Posterior cingulate gyrus (tissue), 11 donors: ENCODE measurements around the gene GPHN.
A peak's percentile ranks its signal among the peaks of the same experiment; 100 is the strongest.

Source experiments
- DNase-seq, 10 donors: peaks; one replicate each; pipeline versions ENCODE4 v3.0.0 to v3.0.0-alpha.2; 2020 to 2021; ENCODE audit warnings: mixed read lengths in 3 of 10
- intact Hi-C: fragments of 100-400 bp; cut with DNase I; formaldehyde crosslinking; loops from one replicate; pipeline ENCODE4 v1.15.1; 2023

GPHN gene

GRCh38 chr14:66884149-66884548 is 376.2 kb downstream of the GPHN start:
- no peak for DNase-seq
- intact Hi-C loops = no loop called here

- no peak for DNase-seq
- intact Hi-C loops = no loop called here
Observed at GRCh38 chr14:66900719-66901118, 392.8 kb downstream of the GPHN start.

- no peak for DNase-seq
- intact Hi-C loops = no loop called here
Observed at GRCh38 chr14:66910311-66910840, 402.4 kb downstream of the GPHN start.

- intact Hi-C loops = no loop called here
- DNase-seq = no peak
Observed at GRCh38 chr14:66916421-66916820, 408.5 kb downstream of the GPHN start.

GRCh38 chr14:66918527-66918926 is 410.6 kb downstream of the GPHN start:
- no peak for DNase-seq
- intact Hi-C loops = no loop called here

GRCh38 chr14:66920196-66920595 is 412.2 kb downstream of the GPHN start:
- intact Hi-C loops = no loop called here
- no peak for DNase-seq

- intact Hi-C loops = no loop called here
- no peak for DNase-seq
Observed at GRCh38 chr14:66923251-66923650, 415.3 kb downstream of the GPHN start.

GRCh38 chr14:66939409-66939808 is 431.5 kb downstream of the GPHN start:
- intact Hi-C loops = no loop called here

GRCh38 chr14:66944872-66945271 is 436.9 kb downstream of the GPHN start:
- intact Hi-C loops = no loop called here
- DNase-seq = peak in 2 of 10 donors; percentile 27 to 67

More at GRCh38 chr14:66939409-66939808, 431.5 kb downstream of the GPHN start:
- peak in 1 of 10 donors; percentile 10 for DNase-seq

GRCh38 chr14:66955159-66955558 is 447.2 kb downstream of the GPHN start:
- no peak for DNase-seq
- intact Hi-C loops = no loop called here

- DNase-seq = no peak
- intact Hi-C loops = no loop called here
Observed at GRCh38 chr14:66959437-66960050, 451.6 kb downstream of the GPHN start.

- DNase-seq = no peak
Observed at GRCh38 chr14:66965831-66966230, 457.9 kb downstream of the GPHN start.

GRCh38 chr14:66972469-66972868 is 464.5 kb downstream of the GPHN start:
- DNase-seq = no peak
- intact Hi-C loops = no loop called here

More at GRCh38 chr14:66965831-66966230, 457.9 kb downstream of the GPHN start:
- intact Hi-C loops = no loop called here

- no peak for DNase-seq
- intact Hi-C loops = no loop called here
Observed at GRCh38 chr14:66974397-66975025, 466.6 kb downstream of the GPHN start.

GRCh38 chr14:66975251-66975650 is 467.3 kb downstream of the GPHN start:
- DNase-seq = no peak
- intact Hi-C loops = no loop called here

GRCh38 chr14:66979101-66979974 is 471.4 kb downstream of the GPHN start:
- no peak for DNase-seq
- intact Hi-C loops = no loop called here

- intact Hi-C loops = no loop called here
- no peak for DNase-seq
Observed at GRCh38 chr14:66982247-66982646, 474.3 kb downstream of the GPHN start.

- intact Hi-C loops = no loop called here
- no peak for DNase-seq
Observed at GRCh38 chr14:66992776-66993175, 484.8 kb downstream of the GPHN start.

GRCh38 chr14:66993512-66993911 is 485.6 kb downstream of the GPHN start:
- intact Hi-C loops = no loop called here

GRCh38 chr14:66998013-66998412 is 490.1 kb downstream of the GPHN start:
- no peak for DNase-seq
- intact Hi-C loops = no loop called here

More at GRCh38 chr14:66993512-66993911, 485.6 kb downstream of the GPHN start:
- DNase-seq = no peak

- no peak for DNase-seq
- intact Hi-C loops = no loop called here
Observed at GRCh38 chr14:66999978-67000377, 492.0 kb downstream of the GPHN start.
